GM21619 (cell line): ENCODE data around the gene TNFSF4.
"Not testable (repeated sequence)": the region's sequence is repeated elsewhere in the genome, so short reads cannot be mapped to it uniquely, and the experiment has no call there.

Experiments used
- ATAC-seq: cut with Tn5 transposase; IDR thresholded peaks from one replicate; pipeline ENCODE4 v1.9.1; 2021; ENCODE audit not compliant: unreplicated experiment

The TNFSF4 gene, protein sequence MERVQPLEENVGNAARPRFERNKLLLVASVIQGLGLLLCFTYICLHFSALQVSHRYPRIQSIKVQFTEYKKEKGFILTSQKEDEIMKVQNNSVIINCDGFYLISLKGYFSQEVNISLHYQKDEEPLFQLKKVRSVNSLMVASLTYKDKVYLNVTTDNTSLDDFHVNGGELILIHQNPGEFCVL

GRCh38 chr1:173206816-173207568 lies at the start of gene TNFSF4:
Gene TNFSF4, minus strand, starts transcription at chr1:173207331. Its CDS starts 155 bp downstream, at chr1:173207176.
- ATAC-seq = no peak

- no peak for ATAC-seq
Observed at GRCh38 chr1:173255214-173255813, 48.2 kb upstream of the TNFSF4 start.

- ATAC-seq = no peak
Observed at GRCh38 chr1:173253046-173253445, 45.9 kb upstream of the TNFSF4 start.

GRCh38 chr1:173249349-173249748 lies 42.2 kb upstream of the TNFSF4 start:
- ATAC-seq = no peak

DNA sequence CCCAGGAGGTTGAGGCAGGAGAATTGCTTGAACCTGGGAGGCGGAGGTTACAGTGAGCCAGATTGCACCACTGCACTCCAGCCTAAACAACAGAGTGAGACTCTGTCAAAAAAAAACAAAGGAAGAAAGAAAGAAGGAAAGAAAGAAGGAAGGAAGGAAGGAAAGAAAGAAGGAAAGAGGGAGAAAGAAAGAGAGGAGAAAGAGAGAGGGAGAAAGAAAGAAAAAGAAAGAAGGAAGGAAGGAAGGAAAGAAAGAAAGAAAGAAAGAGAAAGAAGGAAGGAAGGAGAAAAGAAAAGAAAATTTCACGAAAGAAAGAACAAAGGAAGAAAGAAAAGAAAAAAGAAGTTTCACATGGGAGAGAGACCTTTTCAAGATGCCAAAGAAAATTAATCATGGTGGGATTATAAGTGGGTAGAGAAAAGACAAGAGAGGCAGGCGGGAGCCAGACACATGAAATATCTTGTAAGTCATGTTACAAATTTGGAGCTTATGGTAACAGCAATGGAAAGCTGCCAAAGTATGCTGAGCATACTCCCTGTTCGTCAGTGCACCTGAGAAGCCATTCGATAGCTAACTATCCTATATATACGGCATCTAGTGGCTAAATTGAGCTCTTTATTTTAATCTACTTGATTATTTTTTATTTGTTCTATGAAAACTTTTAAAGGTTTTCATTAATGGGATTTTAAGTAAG lies 41.3 kb upstream of the TNFSF4 start:
- no peak for ATAC-seq

- no peak for ATAC-seq
Observed at GRCh38 chr1:173245892-173246291, 38.8 kb upstream of the TNFSF4 start.

DNA sequence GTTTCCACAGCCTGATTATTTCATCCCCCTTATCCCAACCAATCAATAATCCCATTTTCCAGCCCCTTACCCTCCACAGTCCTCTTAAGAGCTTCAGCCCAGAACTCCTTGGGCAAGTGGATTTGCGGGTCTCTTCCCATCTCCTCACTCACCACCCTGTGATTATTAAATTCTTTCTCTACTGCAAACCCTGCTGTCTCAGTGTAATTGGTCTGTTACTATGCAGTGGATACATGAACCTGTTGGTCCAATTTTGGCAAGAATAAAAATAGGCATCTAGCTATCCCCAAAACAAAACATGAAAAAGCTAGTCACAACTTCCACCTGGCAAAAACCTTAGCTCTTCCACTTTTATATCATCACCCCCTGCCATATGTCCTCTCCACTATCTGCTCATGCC lies 36.2 kb upstream of the TNFSF4 start:
- no peak for ATAC-seq

- ATAC-seq = no peak
Observed at GRCh38 chr1:173241528-173242347, 34.6 kb upstream of the TNFSF4 start.

GRCh38 chr1:173240609-173241008 lies 33.5 kb upstream of the TNFSF4 start:
- ATAC-seq = no peak

GRCh38 chr1:173239058-173239457 lies 31.9 kb upstream of the TNFSF4 start:
- no peak for ATAC-seq

DNA sequence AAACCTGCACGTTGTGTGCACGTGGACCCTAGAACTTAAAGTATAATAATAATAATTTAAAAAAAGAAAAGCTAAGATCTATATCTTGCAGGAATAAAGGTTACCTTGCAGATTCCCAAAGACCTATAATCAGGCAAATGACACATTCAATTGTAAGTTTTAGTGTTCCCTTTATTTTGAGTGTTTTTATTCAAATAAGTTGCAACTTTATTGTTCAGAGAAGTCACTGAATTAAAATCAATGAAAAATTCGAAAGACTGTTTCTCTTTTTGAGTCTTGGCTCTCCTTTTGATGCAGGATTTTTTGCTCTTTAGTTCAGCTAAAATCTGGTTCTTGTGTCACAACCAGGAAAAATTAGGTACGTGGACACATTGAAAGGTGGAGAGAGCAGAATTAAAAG lies 27.8 kb upstream of the TNFSF4 start:
- no peak for ATAC-seq

DNA sequence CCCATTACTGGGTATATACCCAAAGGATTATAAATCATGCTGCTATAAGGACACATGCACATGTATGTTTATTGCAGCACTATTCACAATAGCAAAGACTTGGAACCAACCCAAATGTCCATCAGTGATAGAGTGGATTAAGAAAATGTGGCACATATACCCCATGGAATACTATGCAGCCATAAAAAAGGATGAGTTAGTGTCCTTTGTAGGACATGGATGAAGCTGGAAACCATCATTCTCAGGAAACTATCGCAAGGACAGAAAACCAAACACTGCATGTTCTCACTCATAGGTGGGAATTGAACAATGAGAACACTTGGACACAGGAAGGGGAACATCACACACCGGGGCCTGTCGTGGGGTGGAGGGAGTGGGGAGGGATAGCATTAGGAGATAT lies 27.3 kb upstream of the TNFSF4 start:
- not testable (repeated sequence) for ATAC-seq

- not testable (repeated sequence) for ATAC-seq
Observed at GRCh38 chr1:173229031-173229430, 21.9 kb upstream of the TNFSF4 start.

DNA sequence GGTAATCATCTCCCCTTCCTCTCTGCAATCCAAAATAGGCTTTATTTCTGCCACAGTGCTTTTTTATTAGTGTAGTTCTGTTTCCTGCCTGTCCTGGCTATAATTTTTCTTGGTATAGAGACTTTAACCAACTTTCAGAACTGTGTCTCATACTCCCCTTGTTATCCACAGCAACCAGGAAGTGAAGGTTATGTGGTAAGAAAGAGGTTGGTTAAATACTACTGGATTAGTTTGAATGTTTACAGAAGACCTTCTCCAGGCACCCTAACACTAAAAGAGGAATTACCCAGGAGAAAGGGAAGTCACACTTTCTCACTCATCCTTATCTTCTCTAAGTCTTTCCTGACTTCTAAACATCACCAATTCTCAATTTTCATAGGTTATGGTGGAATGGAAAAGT lies 17.8 kb upstream of the TNFSF4 start:
- no peak for ATAC-seq

- ATAC-seq = no peak
Observed at GRCh38 chr1:173224280-173224892, 17.3 kb upstream of the TNFSF4 start.

DNA sequence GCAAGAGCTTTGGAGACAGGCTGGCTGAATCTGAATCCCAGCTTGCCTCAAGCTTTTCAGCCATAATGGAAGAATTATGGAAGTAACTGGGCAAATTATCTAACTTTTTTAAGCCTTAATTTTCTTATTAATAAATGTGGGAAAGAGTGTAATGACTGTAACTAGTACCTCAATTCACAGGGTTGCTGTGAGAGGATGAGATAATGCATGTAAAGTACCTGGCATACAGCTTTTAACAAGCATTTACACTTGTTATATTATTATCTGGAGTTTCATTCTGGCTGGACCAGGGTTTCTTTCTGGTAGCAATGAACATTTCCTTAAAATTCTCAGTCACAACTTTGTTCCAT lies 15.9 kb upstream of the TNFSF4 start:
- no peak for ATAC-seq

DNA sequence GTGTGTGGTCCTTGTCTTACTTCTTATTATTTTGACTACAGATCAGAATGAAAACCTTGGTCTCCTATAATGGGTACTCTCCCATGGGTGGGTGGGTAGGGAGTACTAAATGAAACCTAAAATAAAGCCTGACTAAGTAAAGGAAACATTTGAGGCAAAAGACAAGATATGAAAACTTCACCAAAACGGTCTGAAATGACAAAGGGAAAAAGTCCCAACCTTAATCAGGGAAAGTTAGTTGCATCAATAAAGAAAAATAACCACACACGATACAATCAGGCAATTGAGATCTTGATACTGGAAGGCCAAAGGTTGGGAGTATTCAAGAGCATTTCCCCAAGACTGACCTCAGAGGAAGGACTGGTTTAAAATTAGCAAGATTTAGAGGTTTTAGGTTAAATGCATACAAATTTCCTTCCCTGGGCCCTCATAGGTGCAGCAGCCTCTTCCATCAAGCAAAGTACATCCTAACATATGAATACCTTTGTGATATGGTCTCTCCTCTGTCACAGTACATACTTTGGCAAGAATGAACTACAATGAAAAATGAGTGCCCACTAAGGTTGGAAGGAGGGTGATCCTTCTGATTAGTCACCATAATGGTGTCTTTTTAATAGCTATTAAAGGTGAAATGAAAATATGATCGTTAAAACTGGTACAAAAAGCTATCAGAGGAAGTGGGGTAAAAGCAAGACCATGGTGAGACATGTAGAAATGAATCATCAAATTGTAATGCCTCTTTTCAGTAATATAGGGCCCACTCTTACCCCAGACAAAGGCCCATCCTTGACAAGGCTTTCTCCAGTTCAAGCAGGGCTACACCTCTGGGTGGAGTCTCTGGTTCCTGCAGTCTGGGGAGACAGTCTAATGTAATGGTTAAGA lies 15.3 kb upstream of the TNFSF4 start:
- ATAC-seq = no peak

- no peak for ATAC-seq
Observed at GRCh38 chr1:173220157-173220556, 13.0 kb upstream of the TNFSF4 start.

DNA sequence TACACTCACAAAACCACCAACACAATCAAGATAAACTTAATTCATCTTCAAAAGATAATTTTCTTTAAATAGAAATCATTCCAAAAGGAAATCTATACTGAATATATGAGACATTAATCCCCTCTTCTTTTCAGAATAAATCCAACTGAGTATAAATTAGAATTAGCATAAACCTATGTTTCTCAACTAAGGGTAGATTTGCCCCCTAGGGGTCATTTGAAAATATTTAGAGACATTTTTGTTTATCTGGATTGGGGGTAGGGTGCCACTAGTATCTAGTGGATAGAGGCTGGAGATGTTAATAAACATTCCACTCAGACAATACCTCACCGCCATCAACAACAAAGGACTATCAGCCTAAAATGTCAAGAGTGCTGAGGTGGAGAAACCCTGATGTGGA lies 6.5 kb upstream of the TNFSF4 start:
- ATAC-seq = no peak
